Measurements from ENCODE around the gene TCERG1. TPM values are rescaled to one million over a fixed set of nuclear protein-coding genes. Genes with fewer than 3 reads are reported as not detected.

TCERG1 gene
- total RNA-seq, 1 experiment from 2014 or later: 83.5 TPM

DNA sequence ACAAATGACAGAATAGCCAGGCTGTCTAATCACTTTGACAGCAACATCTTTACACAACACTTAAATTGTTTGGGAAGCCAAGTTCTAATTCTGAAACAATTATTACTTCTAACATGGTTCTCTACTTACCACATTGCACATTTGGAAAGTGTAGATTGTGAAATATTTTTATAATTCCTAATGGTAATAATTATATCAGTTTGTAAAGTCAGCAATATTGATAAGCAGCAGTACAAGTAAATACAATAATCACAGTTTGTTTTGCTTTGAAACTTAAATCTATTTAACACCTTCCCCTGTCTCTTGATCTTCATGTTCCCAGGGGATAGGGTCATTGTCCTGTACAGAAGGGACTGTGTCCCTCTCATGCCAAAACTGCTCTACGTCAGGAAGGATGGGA lies 67.4 kb downstream of the TCERG1 start:
- Histone ChIP-seq H3K9me2 (ENCODE audit: insufficient read depth) (no peaks in the 10 kb centered on the region), H4K20me1 (ENCODE audit: insufficient read depth) (no peaks in the 10 kb centered on the region), H3K9me3 (ENCODE audit: control insufficient read depth in 1 of 2, insufficient read depth in 1 of 2, low read depth in 1 of 2, low read length in 2 of 2) (no peaks in the 10 kb centered on the region), H2AFZ (ENCODE audit: low read depth, low read length, poor library complexity, severe bottlenecking) (no peak overlapping the region), H3K9ac (ENCODE audit: low read length) (no peak overlapping the region), H3K4me2 (ENCODE audit: low read length) (no peak overlapping the region), H3K27ac (ENCODE audit: low read depth, low read length) (no peak overlapping the region), H3K4me3 (replicated peaks in 1 of 2; ENCODE audit: low read depth in 1 of 2, low read length in 2 of 2) (no peak overlapping the region), H3K4me1 (ENCODE audit: control insufficient read depth in 1 of 2, insufficient read depth in 2 of 2, low read length in 2 of 2) (no peaks in the 10 kb centered on the region), H3K79me2 (ENCODE audit: insufficient read depth, low read length) (no peaks in the 10 kb centered on the region), H3K27me3 (ENCODE audit: insufficient read depth, low read length) (no peaks in the 10 kb centered on the region), H3K36me3 (ENCODE audit: control insufficient read depth in 1 of 2, insufficient read depth in 2 of 2, low read length in 2 of 2) (peaks cover 16 to 21% of the 10 kb centered on the region in 2 experiments)
- BruUV-seq (replicated peaks): no TSS peak
- CTCF ChIA-PET: interaction anchor here (2.0 kb wide), 1 partner anchor 19 kb away, joined by 4 read pairs; no protein-coding TSS in a partner anchor
- RAD21 ChIA-PET (ENCODE audit: low non-redundant PET in 1 of 2, low total read pairs in 2 of 2, uncharacterized antibody in 2 of 2, unreplicated experiment in 2 of 2): no interaction called here
- POLR2A ChIA-PET: no interaction called here
- ATAC-seq: peak; percentile 11; the same call in 1 of the 2 replicates
- no peak for DNase-seq (ENCODE audit: low read depth, low spot score)
- no peak for TF ChIP-seq TCF7L2 (IDR thresholded peaks at IDR 0.05; ENCODE audit: borderline replicate concordance, extremely low read depth, insufficient read depth, insufficient read length)
- TF ChIP-seq RAD21 (IDR thresholded peaks at IDR 0.05; ENCODE audit: low read depth): no peak
- intact Hi-C loops (cut with micrococcal nuclease): no loop called here

DNA sequence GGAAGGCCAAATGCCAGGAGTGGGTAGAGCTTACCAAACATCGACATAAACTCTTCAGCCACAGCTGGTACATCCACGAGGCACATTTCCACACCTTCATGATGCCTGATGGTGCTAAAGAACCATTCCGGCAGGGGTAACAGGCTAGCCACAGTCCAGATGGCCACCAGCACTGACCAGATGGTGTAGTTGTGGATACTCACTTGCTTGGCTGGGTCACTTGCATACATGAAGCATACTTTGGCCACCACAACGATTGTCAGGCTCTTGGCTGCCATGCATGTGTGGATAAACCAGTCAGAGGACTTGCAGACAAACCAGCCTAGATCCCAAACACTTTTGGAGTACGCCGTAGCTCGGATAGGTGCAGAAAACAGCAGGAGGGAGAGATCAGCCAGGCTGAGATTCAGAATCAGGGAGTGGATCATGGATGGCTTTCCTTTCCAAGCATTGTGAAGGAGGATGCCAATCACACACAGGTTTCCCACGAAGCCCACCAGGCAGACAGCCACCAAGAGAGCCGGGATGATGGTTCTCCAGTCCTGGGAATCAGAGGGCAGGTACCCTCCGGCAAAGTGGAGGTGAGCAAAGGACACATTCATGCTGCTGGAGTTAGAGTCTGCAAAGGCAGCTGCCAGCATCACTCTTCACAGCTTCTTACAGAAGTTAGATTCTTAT lies 68.5 kb downstream of the TCERG1 start:
- Histone ChIP-seq H3K4me2 (ENCODE audit: low read length) (no peak overlapping the region), H3K27me3 (ENCODE audit: insufficient read depth, low read length) (no peaks in the 10 kb centered on the region), H3K79me2 (ENCODE audit: insufficient read depth, low read length) (no peaks in the 10 kb centered on the region), H3K36me3 (ENCODE audit: control insufficient read depth in 1 of 2, insufficient read depth in 2 of 2, low read length in 2 of 2) (peaks cover 6 to 12% of the 10 kb centered on the region in 2 experiments), H2AFZ (ENCODE audit: low read depth, low read length, poor library complexity, severe bottlenecking) (no peak overlapping the region), H3K27ac (ENCODE audit: low read depth, low read length) (no peak overlapping the region), H3K9me2 (ENCODE audit: insufficient read depth) (no peaks in the 10 kb centered on the region), H3K9me3 (ENCODE audit: control insufficient read depth in 1 of 2, insufficient read depth in 1 of 2, low read depth in 1 of 2, low read length in 2 of 2) (no peaks in the 10 kb centered on the region), H3K4me1 (ENCODE audit: control insufficient read depth in 1 of 2, insufficient read depth in 2 of 2, low read length in 2 of 2) (peaks cover 0 to 3% of the 10 kb centered on the region in 2 experiments; a peak in 1 of 4 replicates), H3K4me3 (replicated peaks in 1 of 2; ENCODE audit: low read depth in 1 of 2, low read length in 2 of 2) (no peak overlapping the region), H3K9ac (ENCODE audit: low read length) (no peak overlapping the region), H4K20me1 (ENCODE audit: insufficient read depth) (no peaks in the 10 kb centered on the region)
- ChIA-PET POLR2A (interaction anchor here (1.5 kb wide), 1 partner anchor 13 kb away, joined by 3 read pairs; no protein-coding TSS in a partner anchor), RAD21 (ENCODE audit: low non-redundant PET in 1 of 2, low total read pairs in 2 of 2, uncharacterized antibody in 2 of 2, unreplicated experiment in 2 of 2) (no interaction called here), CTCF (interaction anchor here (1.0 to 2.0 kb wide), 2 partner anchors 18 to 69 kb away, joined by 3 to 4 read pairs; partner anchors contain the start of gene TCERG1)
- BruUV-seq (replicated peaks): no TSS peak
- no peak for DNase-seq (ENCODE audit: low read depth, low spot score)
- peak; percentile 25; the same call in 1 of the 2 replicates for ATAC-seq
- intact Hi-C loops (cut with micrococcal nuclease): no loop called here
- no peak for TF ChIP-seq RAD21 (IDR thresholded peaks at IDR 0.05; ENCODE audit: low read depth)
- no peak for TF ChIP-seq ZFX (IDR thresholded peaks at IDR 0.05)
- no peak for TF ChIP-seq CEBPB (IDR thresholded peaks at IDR 0.05; ENCODE audit: low read depth)
- TF ChIP-seq, protein P1, sequence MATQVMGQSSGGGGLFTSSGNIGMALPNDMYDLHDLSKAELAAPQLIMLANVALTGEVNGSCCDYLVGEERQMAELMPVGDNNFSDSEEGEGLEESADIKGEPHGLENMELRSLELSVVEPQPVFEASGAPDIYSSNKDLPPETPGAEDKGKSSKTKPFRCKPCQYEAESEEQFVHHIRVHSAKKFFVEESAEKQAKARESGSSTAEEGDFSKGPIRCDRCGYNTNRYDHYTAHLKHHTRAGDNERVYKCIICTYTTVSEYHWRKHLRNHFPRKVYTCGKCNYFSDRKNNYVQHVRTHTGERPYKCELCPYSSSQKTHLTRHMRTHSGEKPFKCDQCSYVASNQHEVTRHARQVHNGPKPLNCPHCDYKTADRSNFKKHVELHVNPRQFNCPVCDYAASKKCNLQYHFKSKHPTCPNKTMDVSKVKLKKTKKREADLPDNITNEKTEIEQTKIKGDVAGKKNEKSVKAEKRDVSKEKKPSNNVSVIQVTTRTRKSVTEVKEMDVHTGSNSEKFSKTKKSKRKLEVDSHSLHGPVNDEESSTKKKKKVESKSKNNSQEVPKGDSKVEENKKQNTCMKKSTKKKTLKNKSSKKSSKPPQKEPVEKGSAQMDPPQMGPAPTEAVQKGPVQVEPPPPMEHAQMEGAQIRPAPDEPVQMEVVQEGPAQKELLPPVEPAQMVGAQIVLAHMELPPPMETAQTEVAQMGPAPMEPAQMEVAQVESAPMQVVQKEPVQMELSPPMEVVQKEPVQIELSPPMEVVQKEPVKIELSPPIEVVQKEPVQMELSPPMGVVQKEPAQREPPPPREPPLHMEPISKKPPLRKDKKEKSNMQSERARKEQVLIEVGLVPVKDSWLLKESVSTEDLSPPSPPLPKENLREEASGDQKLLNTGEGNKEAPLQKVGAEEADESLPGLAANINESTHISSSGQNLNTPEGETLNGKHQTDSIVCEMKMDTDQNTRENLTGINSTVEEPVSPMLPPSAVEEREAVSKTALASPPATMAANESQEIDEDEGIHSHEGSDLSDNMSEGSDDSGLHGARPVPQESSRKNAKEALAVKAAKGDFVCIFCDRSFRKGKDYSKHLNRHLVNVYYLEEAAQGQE (IDR thresholded peaks at IDR 0.05; ENCODE audit: low read depth): no peak
- TF ChIP-seq JUND (IDR thresholded peaks at IDR 0.05): no peak
- no peak for TF ChIP-seq SP1 (IDR thresholded peaks at IDR 0.05; ENCODE audit: low read depth)
- TF ChIP-seq SIN3A (IDR thresholded peaks at IDR 0.05; ENCODE audit: low read depth): no peak
- no peak for TF ChIP-seq EZH2 (IDR thresholded peaks at IDR 0.05)
- TF ChIP-seq, protein P2, sequence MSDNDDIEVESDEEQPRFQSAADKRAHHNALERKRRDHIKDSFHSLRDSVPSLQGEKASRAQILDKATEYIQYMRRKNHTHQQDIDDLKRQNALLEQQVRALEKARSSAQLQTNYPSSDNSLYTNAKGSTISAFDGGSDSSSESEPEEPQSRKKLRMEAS (IDR thresholded peaks at IDR 0.05): no peak
- TF ChIP-seq POLR2AphosphoS5 (IDR thresholded peaks at IDR 0.05; ENCODE audit: low read depth, low read length): no peak
- TF ChIP-seq SRF (IDR thresholded peaks at IDR 0.05; ENCODE audit: low read depth): no peak
- TF ChIP-seq, protein P3, sequence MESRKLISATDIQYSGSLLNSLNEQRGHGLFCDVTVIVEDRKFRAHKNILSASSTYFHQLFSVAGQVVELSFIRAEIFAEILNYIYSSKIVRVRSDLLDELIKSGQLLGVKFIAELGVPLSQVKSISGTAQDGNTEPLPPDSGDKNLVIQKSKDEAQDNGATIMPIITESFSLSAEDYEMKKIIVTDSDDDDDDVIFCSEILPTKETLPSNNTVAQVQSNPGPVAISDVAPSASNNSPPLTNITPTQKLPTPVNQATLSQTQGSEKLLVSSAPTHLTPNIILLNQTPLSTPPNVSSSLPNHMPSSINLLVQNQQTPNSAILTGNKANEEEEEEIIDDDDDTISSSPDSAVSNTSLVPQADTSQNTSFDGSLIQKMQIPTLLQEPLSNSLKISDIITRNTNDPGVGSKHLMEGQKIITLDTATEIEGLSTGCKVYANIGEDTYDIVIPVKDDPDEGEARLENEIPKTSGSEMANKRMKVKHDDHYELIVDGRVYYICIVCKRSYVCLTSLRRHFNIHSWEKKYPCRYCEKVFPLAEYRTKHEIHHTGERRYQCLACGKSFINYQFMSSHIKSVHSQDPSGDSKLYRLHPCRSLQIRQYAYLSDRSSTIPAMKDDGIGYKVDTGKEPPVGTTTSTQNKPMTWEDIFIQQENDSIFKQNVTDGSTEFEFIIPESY (IDR thresholded peaks at IDR 0.05; ENCODE audit: extremely low read depth, insufficient replicate concordance, low read length): no peak
- TF ChIP-seq TCF7L2 (IDR thresholded peaks at IDR 0.05; ENCODE audit: borderline replicate concordance, extremely low read depth, insufficient read depth, insufficient read length): no peak
- no peak for TF ChIP-seq ZNF274 (IDR thresholded peaks at IDR 0.05; ENCODE audit: low read depth, low read length)

All from HCT116 (cell line).